DOHH2 (cell line): ENCODE data around the gene IQCC.

Experiments
- H3F3A ChIP-seq: fragments of 200-600 bp; sonication (generic), shearing (Covaris generic); 2 replicates; pipeline ENCODE4 v1.6.0; 2016; ENCODE audit warnings: antibody characterized with exemption, mild to moderate bottlenecking; ENCODE audit not compliant: control insufficient read depth, insufficient read depth
- H3K27ac ChIP-seq: fragments of 200-600 bp; sonication (generic); 2 replicates; pipeline ENCODE4 v1.5.1; 2014; ENCODE audit warnings: low read depth, mild to moderate bottlenecking, low read length, moderate library complexity
- H3K27me3 ChIP-seq: fragments of 200-600 bp; sonication (generic); 2 replicates; pipeline ENCODE4 v1.6.1; 2014; ENCODE audit warnings: mild to moderate bottlenecking, low read length, mixed read lengths; ENCODE audit not compliant: control insufficient read depth
- H3K36me3 ChIP-seq: fragments of 200-600 bp; sonication (generic); 2 replicates; pipeline ENCODE4 v1.6.1; 2014; ENCODE audit warnings: mild to moderate bottlenecking, low read length, moderate library complexity, mixed read lengths; ENCODE audit not compliant: control insufficient read depth
- H3K4me1 ChIP-seq: fragments of 200-600 bp; sonication (generic); 2 replicates; pipeline ENCODE4 v1.6.1; 2014; ENCODE audit warnings: mild to moderate bottlenecking, low read length, mixed read lengths; ENCODE audit not compliant: control insufficient read depth
- H3K4me2 ChIP-seq: fragments of 200-600 bp; sonication (generic); 2 replicates; pipeline ENCODE4 v1.6.0; 2014; ENCODE audit warnings: mild to moderate bottlenecking, low read length, moderate library complexity
- H3K4me3 ChIP-seq: fragments of 200-600 bp; sonication (generic); 2 replicates; pipeline ENCODE4 v1.5.1; 2014; ENCODE audit warnings: mild to moderate bottlenecking, low read length, mixed read lengths
- H3K79me2 ChIP-seq: fragments of 200-600 bp; sonication (generic); 2 replicates; pipeline ENCODE4 v1.6.1; 2014; ENCODE audit warnings: mild to moderate bottlenecking, low read length, mixed read lengths; ENCODE audit not compliant: control insufficient read depth
- H3K9me2 ChIP-seq: fragments of 200-600 bp; sonication (generic); replicated peaks from 2 replicates; pipeline ENCODE4 v1.6.1; 2014; ENCODE audit warnings: mild to moderate bottlenecking, low read length, mixed read lengths; ENCODE audit not compliant: control insufficient read depth
- H3K9me3 ChIP-seq: fragments of 200-600 bp; sonication (generic); 2 replicates; pipeline ENCODE4 v1.6.1; 2014; ENCODE audit warnings: antibody characterized with exemption, low read length, mixed read lengths; ENCODE audit not compliant: control insufficient read depth, insufficient read depth
- H4K20me1 ChIP-seq: fragments of 200-600 bp; sonication (generic); 2 replicates; pipeline ENCODE4 v1.6.0; 2014; ENCODE audit warnings: low read depth, mild to moderate bottlenecking, antibody characterized with exemption, low read length, moderate library complexity; ENCODE audit not compliant: control insufficient read depth, insufficient read depth
- EZH2phosphoT487 ChIP-seq: fragments of 200-600 bp; sonication (generic); IDR thresholded peaks from 2 replicates; pipeline ENCODE4 v1.6.1; 2017; ENCODE audit warnings: borderline replicate concordance, mild to moderate bottlenecking, antibody characterized with exemption, low read length, moderate library complexity, mixed read lengths
- TF ChIP-seq, protein P1 (sequence below): fragments of 200-600 bp; sonication (generic); IDR thresholded peaks from one replicate; pipeline ENCODE4 v1.5.1; 2014; ENCODE audit warnings: antibody characterized with exemption, mild to moderate bottlenecking, low read depth, low read length; ENCODE audit not compliant: poor library complexity, severe bottlenecking

Gene IQCC

DNA sequence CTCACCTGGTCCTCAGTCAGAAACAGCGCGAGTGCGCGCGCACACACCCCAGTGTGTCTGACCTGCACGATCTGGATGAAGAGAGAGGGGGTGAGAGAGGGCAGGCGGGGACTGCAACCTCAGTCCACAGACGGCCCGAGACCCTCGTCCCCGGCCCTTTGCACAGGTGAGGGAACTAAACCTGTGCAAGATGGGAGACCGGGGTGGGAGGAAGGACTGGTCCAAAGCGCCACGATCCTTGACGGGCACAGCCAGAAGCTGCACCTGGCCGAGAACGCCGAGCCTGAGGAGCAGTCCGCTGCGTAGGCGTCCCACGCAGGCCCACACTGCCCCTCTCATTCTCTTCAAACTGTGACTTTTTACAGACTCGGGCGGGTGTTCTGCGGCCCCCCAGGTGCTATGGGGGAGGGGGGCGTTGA is 519 bp upstream of the IQCC start:
- Histone ChIP-seq H4K20me1 (no peaks in the 10 kb centered on the region), H3F3A (0 out of 2 replicates have a peak, but pooled peaks cover 4% of the 10 kb centered on the region), H3K4me2 (peak overlapping the region; percentile 94), H3K9me2 (no peaks in the 10 kb centered on the region), H3K4me3 (peak overlapping the region; percentile 82), H3K27me3 (no peaks in the 10 kb centered on the region), H3K27ac (no peak overlapping the region), H3K79me2 (peaks cover 10% of the 10 kb centered on the region), H3K9me3 (no peaks in the 10 kb centered on the region), H3K36me3 (peaks cover 13% of the 10 kb centered on the region), H3K4me1 (peaks cover 44% of the 10 kb centered on the region)
- TF ChIP-seq, protein P1, sequence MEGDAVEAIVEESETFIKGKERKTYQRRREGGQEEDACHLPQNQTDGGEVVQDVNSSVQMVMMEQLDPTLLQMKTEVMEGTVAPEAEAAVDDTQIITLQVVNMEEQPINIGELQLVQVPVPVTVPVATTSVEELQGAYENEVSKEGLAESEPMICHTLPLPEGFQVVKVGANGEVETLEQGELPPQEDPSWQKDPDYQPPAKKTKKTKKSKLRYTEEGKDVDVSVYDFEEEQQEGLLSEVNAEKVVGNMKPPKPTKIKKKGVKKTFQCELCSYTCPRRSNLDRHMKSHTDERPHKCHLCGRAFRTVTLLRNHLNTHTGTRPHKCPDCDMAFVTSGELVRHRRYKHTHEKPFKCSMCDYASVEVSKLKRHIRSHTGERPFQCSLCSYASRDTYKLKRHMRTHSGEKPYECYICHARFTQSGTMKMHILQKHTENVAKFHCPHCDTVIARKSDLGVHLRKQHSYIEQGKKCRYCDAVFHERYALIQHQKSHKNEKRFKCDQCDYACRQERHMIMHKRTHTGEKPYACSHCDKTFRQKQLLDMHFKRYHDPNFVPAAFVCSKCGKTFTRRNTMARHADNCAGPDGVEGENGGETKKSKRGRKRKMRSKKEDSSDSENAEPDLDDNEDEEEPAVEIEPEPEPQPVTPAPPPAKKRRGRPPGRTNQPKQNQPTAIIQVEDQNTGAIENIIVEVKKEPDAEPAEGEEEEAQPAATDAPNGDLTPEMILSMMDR: no peak

DNA sequence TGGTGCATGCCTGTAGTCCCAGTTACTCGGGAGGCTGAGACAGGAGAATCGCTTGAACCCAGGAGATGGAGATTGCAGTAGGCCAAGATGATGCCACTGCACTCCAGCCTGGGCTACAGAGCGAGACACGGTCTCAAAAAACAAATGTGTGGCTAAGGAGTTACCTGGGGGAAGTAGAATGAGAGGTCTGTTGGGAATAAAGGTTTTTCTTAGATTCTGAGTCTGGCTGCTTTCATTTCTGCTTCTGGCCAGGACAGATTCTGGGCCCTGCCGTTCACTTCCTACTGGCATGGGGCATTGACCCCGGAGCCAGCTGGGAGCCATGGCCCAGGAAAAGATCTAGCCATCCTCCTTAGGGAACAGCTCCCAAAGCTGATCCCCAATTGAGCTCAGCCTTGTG is 3.0 kb downstream of the IQCC start:
- Histone ChIP-seq H3K9me2 (no peaks in the 10 kb centered on the region), H3K27ac (no peak overlapping the region), H3F3A (0 out of 2 replicates have a peak, but pooled peaks cover 4% of the 10 kb centered on the region), H3K4me1 (peaks cover 19% of the 10 kb centered on the region), H3K9me3 (no peaks in the 10 kb centered on the region), H3K4me2 (0 out of 2 replicates have a peak overlapping the region, but pooled peaks have one; percentile 14), H3K36me3 (peaks cover 13% of the 10 kb centered on the region), H3K27me3 (no peaks in the 10 kb centered on the region), H3K4me3 (no peak overlapping the region), H3K79me2 (peaks cover 10% of the 10 kb centered on the region), H4K20me1 (no peaks in the 10 kb centered on the region)
- no peak for TF ChIP-seq EZH2phosphoT487
- TF ChIP-seq, protein P1: no peak

DNA sequence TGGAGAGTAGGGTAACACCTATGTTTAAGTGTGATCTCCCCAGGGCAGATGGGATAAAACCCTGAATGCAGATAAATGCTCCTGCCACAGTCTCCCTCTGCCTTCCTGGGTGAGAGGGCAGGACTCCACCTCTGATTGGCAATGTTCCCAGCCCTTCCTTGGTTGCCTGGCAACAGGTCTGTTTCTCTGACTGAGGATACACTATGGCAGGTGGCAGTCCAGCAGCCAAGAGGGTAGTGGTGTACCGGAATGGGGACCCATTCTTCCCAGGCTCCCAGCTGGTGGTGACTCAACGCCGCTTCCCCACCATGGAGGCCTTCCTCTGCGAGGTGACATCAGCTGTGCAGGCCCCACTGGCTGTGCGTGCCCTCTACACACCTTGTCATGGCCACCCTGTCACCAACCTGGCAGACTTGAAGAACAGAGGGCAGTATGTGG is 3.4 kb downstream of the IQCC start, which contains the start of gene DCDC2B:
DCDC2B (plus strand) TSS at position 199 of the 438 bp plus-strand sequence; CDS start at position 204, 5 bp downstream.
- no peaks in the 10 kb centered on the region for H3K9me3 ChIP-seq
- peaks cover 13% of the 10 kb centered on the region for H3K36me3 ChIP-seq
- no peaks in the 10 kb centered on the region for H3K27me3 ChIP-seq
- no peaks in the 10 kb centered on the region for H3K9me2 ChIP-seq
- peaks cover 10% of the 10 kb centered on the region for H3K79me2 ChIP-seq
- peaks cover 19% of the 10 kb centered on the region for H3K4me1 ChIP-seq
- H3K4me2 ChIP-seq: 0 out of 2 replicates have a peak within 1 kb of the TSS, but pooled peaks have one; percentile 14
- no peak within 1 kb of the TSS for H3K27ac ChIP-seq
- no peak for TF ChIP-seq EZH2phosphoT487
- TF ChIP-seq, protein P1: no peak
- H3F3A ChIP-seq: 0 out of 2 replicates have a peak, but pooled peaks cover 4% of the 10 kb centered on the region
- no peaks in the 10 kb centered on the region for H4K20me1 ChIP-seq
- H3K4me3 ChIP-seq: no peak within 1 kb of the TSS
